ENCODE measurements around the gene CCNQ. TPM values are rescaled to one million over a fixed set of nuclear protein-coding genes. Genes with fewer than 3 reads are reported as not detected.

Gene CCNQ
- total and polyA plus RNA-seq, 2 of the 8 experiments (the other 6 are each of a cell fraction or from before 2014, with no cell fraction given): 16.6 to 32.1 TPM

GRCh38 chrX:153595859-153596857 is 2.8 kb downstream of the CCNQ start:
- H4K8ac ChIP-seq (ENCODE audit: extremely low read depth, insufficient read depth, low read length): no peak overlapping the region
- H3K23me2 ChIP-seq (ENCODE audit: low read depth, low read length): peaks cover 3% of the 10 kb centered on the region; the same call in 1 of the 2 replicates
- FAIRE-seq (no peak), DNase-seq (ENCODE audit: low read depth in 1 of 2, low spot score in 2 of 2) (no peak)
- WGBS, 2 experiments (ENCODE audit: extremely low coverage in 1 of 2, insufficient coverage in 1 of 2, insufficient read length in 1 of 2, insufficient replicate concordance in 2 of 2, low coverage in 1 of 2, low lambda C conversion rate in 2 of 2, missing lambda C conversion rate in 1 of 2): 92% methylated on average over 14 of the region's 21 CpGs; no CpG with 5 or more reads in 1 of the 2 experiments
- H2AK5ac ChIP-seq (ENCODE audit: low read depth, low read length): no peak overlapping the region
- H3K4me3 ChIP-seq (ENCODE audit: extremely low read depth in 1 of 4, insufficient read depth in 2 of 4, low read depth in 3 of 4, low read length in 4 of 4): no peak overlapping the region
- H3K23ac ChIP-seq (ENCODE audit: insufficient read length): no peak overlapping the region
- H2AFZ ChIP-seq (ENCODE audit: low read length): no peak overlapping the region
- peaks cover 0 to 8% (median 0%) of the 10 kb centered on the region in 4 experiments; a peak in 3 of 7 replicates for H3K27me3 ChIP-seq (replicated peaks in 1 of 4; ENCODE audit: control insufficient read depth in 3 of 4, extremely low read depth in 1 of 4, insufficient read depth in 3 of 4, low read length in 3 of 4)
- H3K4me2 ChIP-seq (ENCODE audit: insufficient read depth in 1 of 2, low read depth in 2 of 2, low read length in 2 of 2): no peak overlapping the region
- H2BK20ac ChIP-seq (ENCODE audit: low read length): no peak overlapping the region
- no peak overlapping the region for H4K91ac ChIP-seq (replicated peaks; ENCODE audit: insufficient read length, low read length)
- no peak overlapping the region for H3K9ac ChIP-seq (replicated peaks in 1 of 4; ENCODE audit: extremely low read depth in 1 of 4, low read depth in 3 of 4, low read length in 3 of 4)
- no peak overlapping the region for H2BK5ac ChIP-seq (ENCODE audit: low read depth, low read length)
- no peak overlapping the region for H2BK12ac ChIP-seq (ENCODE audit: low read depth, low read length)
- no peak overlapping the region for H3K18ac ChIP-seq (ENCODE audit: extremely low read depth, low read length)
- H4K20me1 ChIP-seq (replicated peaks in 1 of 2; ENCODE audit: control insufficient read depth in 1 of 2, insufficient read depth in 2 of 2, low read length in 2 of 2): peaks cover 0 to 3% of the 10 kb centered on the region in 2 experiments
- H2BK120ac ChIP-seq (replicated peaks; ENCODE audit: low read depth, low read length): no peak overlapping the region
- no peak overlapping the region for H4K5ac ChIP-seq (ENCODE audit: insufficient read length, low read depth, low read length)
- CTCF ChIA-PET (ENCODE audit: partially characterized antibody): interaction anchor here (1.1 to 1.7 kb wide), 2 partner anchors 15 to 22 kb away, joined by 4 to 5 read pairs; no protein-coding TSS in a partner anchor
- H2BK15ac ChIP-seq (ENCODE audit: low read length): no peak overlapping the region
- POLR2A ChIA-PET (ENCODE audit: partially characterized antibody): interaction anchor here (0.8 kb wide), 1 partner anchor 15 kb away, joined by 3 read pairs; no protein-coding TSS in a partner anchor
- 0 out of 8 replicates have a peak, but pooled peaks cover 0 to 3% (median 0%) of the 10 kb centered on the region in 4 experiments for H3K36me3 ChIP-seq (ENCODE audit: control insufficient read depth in 2 of 4, insufficient read depth in 4 of 4, low read length in 3 of 4)
- no peak overlapping the region for H3K4ac ChIP-seq (replicated peaks; ENCODE audit: insufficient read length, low read depth, low read length)
- H3K4me1 ChIP-seq (replicated peaks in 1 of 4; ENCODE audit: control insufficient read depth in 3 of 4, insufficient read depth in 4 of 4, low read length in 3 of 4): peaks cover 0 to 4% (median 0%) of the 10 kb centered on the region in 4 experiments; a peak in 1 of 7 replicates
- no peaks in the 10 kb centered on the region for H3K79me1 ChIP-seq (ENCODE audit: low read depth, low read length)
- H3K14ac ChIP-seq (ENCODE audit: insufficient read length): no peak overlapping the region
- H3K27ac ChIP-seq (ENCODE audit: low read depth, low read length): no peak overlapping the region
- no peak overlapping the region for H3K56ac ChIP-seq (replicated peaks; ENCODE audit: insufficient read length, low read depth, low read length)
- no peaks in the 10 kb centered on the region for H3K9me3 ChIP-seq (ENCODE audit: insufficient read depth in 2 of 2, low read depth in 1 of 2, low read length in 1 of 2)
- H3K79me2 ChIP-seq (ENCODE audit: control insufficient read depth in 1 of 2, insufficient read depth in 2 of 2, low read length in 2 of 2): peaks cover 0 to 5% of the 10 kb centered on the region in 2 experiments; a peak in 1 of 4 replicates
- TF ChIP-seq NANOG (IDR thresholded peaks at IDR 0.05; ENCODE audit: insufficient read depth, low read depth, low read length, poor library complexity, severe bottlenecking): no peak
- no peak for TF ChIP-seq TBP (IDR thresholded peaks at IDR 0.05; ENCODE audit: low read depth, low read length)
- TF ChIP-seq JUND (IDR thresholded peaks at IDR 0.05; ENCODE audit: low read length): no peak
- TF ChIP-seq CBX5 (IDR thresholded peaks at IDR 0.05; ENCODE audit: low read depth, low read length): no peak
- TF ChIP-seq SAP30 (IDR thresholded peaks at IDR 0.05; ENCODE audit: insufficient read depth, insufficient replicate concordance, low read length): no peak
- TF ChIP-seq EGR1 (IDR thresholded peaks at IDR 0.05; ENCODE audit: borderline replicate concordance, low read depth, low read length): no peak
- no peak for TF ChIP-seq RFX5 (IDR thresholded peaks at IDR 0.05; ENCODE audit: borderline replicate concordance, low read depth, low read length)
- no peak for TF ChIP-seq BCL11A (IDR thresholded peaks at IDR 0.05; ENCODE audit: low read depth in 2 of 2, low read length in 2 of 2)
- no peak for TF ChIP-seq PHF8 (conservative IDR thresholded peaks at IDR 0.05; ENCODE audit: low read depth, low read length)
- TF ChIP-seq SIX5 (IDR thresholded peaks at IDR 0.05; ENCODE audit: low read depth, low read length): no peak

All from H1 (cell line).